ENCODE measurements around the gene LSM14B. TPM values are rescaled to one million over a fixed set of nuclear protein-coding genes. Genes with fewer than 3 reads are reported as not detected.

LSM14B gene
- total RNA-seq, 1 donor from 2014 or later = 35.1 TPM

GRCh38 chr20:62143081-62143956 lies 21.0 kb downstream of the LSM14B start, which contains the start of the genes PSMA7 and SS18L1:
TSS of gene PSMA7 (minus strand) at chr20:62143394. CDS start at chr20:62143303, 91 bp downstream.
TSS of gene SS18L1 (plus strand) at chr20:62143769. CDS start at chr20:62143821, 52 bp downstream.
- ATAC-seq (peak; percentile 94), DNase-seq (peak; percentile 95)
- peaks cover 24% of the 10 kb centered on the region for H3K36me3 ChIP-seq
- peaks cover 24% of the 10 kb centered on the region for H3K4me1 ChIP-seq
- intact Hi-C loops (cut with DNase I) = no loop called here
- TF ChIP-seq CTCF (IDR thresholded peaks at IDR 0.05) = no peak
- peak within 1 kb of the TSS; percentile 89 for H3K27ac ChIP-seq
- H3K4me3 ChIP-seq = peak within 1 kb of the TSS; percentile 83
- no peaks in the 10 kb centered on the region for H3K9me3 ChIP-seq
- no peaks in the 10 kb centered on the region for H3K27me3 ChIP-seq

GRCh38 chr20:62143957-62144825 lies 21.9 kb downstream of the LSM14B start:
- H3K27me3 ChIP-seq = no peaks in the 10 kb centered on the region
- intact Hi-C loops (cut with DNase I) = no loop called here

GRCh38 chr20:62145688-62146018 lies 23.4 kb downstream of the LSM14B start:
- no peak for TF ChIP-seq CTCF (IDR thresholded peaks at IDR 0.05)
- no peak overlapping the region for H3K4me3 ChIP-seq
- peaks cover under 1% of the 10 kb centered on the region for H3K36me3 ChIP-seq
- no peaks in the 10 kb centered on the region for H3K27me3 ChIP-seq
- H3K4me1 ChIP-seq = peaks cover 43% of the 10 kb centered on the region
- no peaks in the 10 kb centered on the region for H3K9me3 ChIP-seq
- DNase-seq (no peak), ATAC-seq (no peak)
- H3K27ac ChIP-seq = no peak overlapping the region
- intact Hi-C loops (cut with DNase I) = no loop called here

More at GRCh38 chr20:62143957-62144825, 21.9 kb downstream of the LSM14B start:
- peaks cover 31% of the 10 kb centered on the region for H3K4me1 ChIP-seq
- no peaks in the 10 kb centered on the region for H3K9me3 ChIP-seq
- H3K36me3 ChIP-seq = peaks cover 16% of the 10 kb centered on the region
- peak overlapping the region; percentile 83 for H3K4me3 ChIP-seq
- DNase-seq (peak; percentile 86), ATAC-seq (peak; percentile 55)
- TF ChIP-seq CTCF (IDR thresholded peaks at IDR 0.05) = no peak
- H3K27ac ChIP-seq = peak overlapping the region; percentile 89

GRCh38 chr20:62146019-62146755 lies 23.9 kb downstream of the LSM14B start:
- Histone ChIP-seq H3K27me3 (no peaks in the 10 kb centered on the region), H3K4me3 (no peak overlapping the region), H3K36me3 (no peaks in the 10 kb centered on the region), H3K4me1 (peaks cover 37% of the 10 kb centered on the region), H3K9me3 (no peaks in the 10 kb centered on the region), H3K27ac (no peak overlapping the region)
- ATAC-seq (no peak), DNase-seq (no peak)
- intact Hi-C loops (cut with DNase I) = no loop called here
- TF ChIP-seq CTCF (IDR thresholded peaks at IDR 0.05) = no peak

- no peak for ATAC-seq
- Histone ChIP-seq H3K4me1 (peaks cover 28% of the 10 kb centered on the region), H3K36me3 (no peaks in the 10 kb centered on the region), H3K4me3 (no peak overlapping the region), H3K9me3 (no peaks in the 10 kb centered on the region), H3K27me3 (no peaks in the 10 kb centered on the region), H3K27ac (no peak overlapping the region)
- DNase-seq = no peak
- intact Hi-C loops (cut with DNase I) = no loop called here
- no peak for TF ChIP-seq CTCF (IDR thresholded peaks at IDR 0.05)
These were observed 24.9 kb downstream of the LSM14B start for GRCh38 chr20:62147125-62147524.
